CD4-positive, alpha-beta memory T cell (primary cell): ENCODE results near the gene SMIM5. TPM values are rescaled to one million over a fixed set of nuclear protein-coding genes. Genes with fewer than 3 reads are reported as not detected.

Experiments
- CTCF ChIA-PET: fragments of 350-600 bp; sonication (Branson Sonifier 250); formaldehyde crosslinking; loops from one replicate; lab custom pipeline; 2021; ENCODE audit warnings: inconsistent platforms; ENCODE audit not compliant: partially characterized antibody; lab: Charles Lee
- POLR2A ChIA-PET: fragments of 350-600 bp; sonication (Branson Sonifier 250); formaldehyde crosslinking; loops from one replicate; lab custom pipeline; 2021; ENCODE audit not compliant: partially characterized antibody; lab: Charles Lee
- DNase-seq, 5 donors: peaks; one replicate each; pipeline versions ENCODE4 v3.0.0 to v3.0.0-alpha.2; 2020 to 2022; ENCODE audit warnings: mixed read lengths in 1 of 5
- H3K27ac ChIP-seq: one replicate; pipeline ENCODE4 v1.7.0; 2013; ENCODE audit warnings: low read depth, low read length
- H3K27me3 ChIP-seq: 2 replicates; pipeline ENCODE4 v1.7.0; 2013; ENCODE audit warnings: mild to moderate bottlenecking, low read length, moderate library complexity; ENCODE audit not compliant: insufficient read depth
- H3K36me3 ChIP-seq: 2 replicates; pipeline ENCODE4 v1.7.0; 2013; ENCODE audit warnings: mild to moderate bottlenecking, low read length, moderate library complexity; ENCODE audit not compliant: insufficient read depth
- H3K4me1 ChIP-seq: 2 replicates; pipeline ENCODE4 v1.7.0; 2013; ENCODE audit warnings: mild to moderate bottlenecking, low read length, moderate library complexity; ENCODE audit not compliant: insufficient read depth
- H3K4me3 ChIP-seq, 2 donors: one replicate each; pipeline ENCODE4 v1.7.0; 2013; ENCODE audit warnings: low read length in 2 of 2, mild to moderate bottlenecking in 1 of 2
- H3K9me3 ChIP-seq, 2 donors: one replicate each; pipeline ENCODE4 v1.7.0; 2013; ENCODE audit warnings: low read length in 2 of 2, control low read depth in 1 of 2; ENCODE audit not compliant: control insufficient read depth in 1 of 2
- H3K27ac Mint-ChIP-seq, 7 donors: one replicate each; pipeline ENCODE4 v1.8.0; 2020 to 2021; ENCODE audit warnings: mixed read lengths in 7 of 7, mild to moderate bottlenecking in 6 of 7, inconsistent platforms in 3 of 7, moderate library complexity in 3 of 7
- H3K27me3 Mint-ChIP-seq, 2 donors: one replicate each; pipeline ENCODE4 v1.8.0; 2020 to 2021; ENCODE audit warnings: mixed read lengths in 2 of 2
- H3K36me3 Mint-ChIP-seq, 2 donors: one replicate each; pipeline ENCODE4 v1.8.0; 2020 to 2021; ENCODE audit warnings: mixed read lengths in 2 of 2, inconsistent platforms in 1 of 2, mild to moderate bottlenecking in 1 of 2
- H3K4me1 Mint-ChIP-seq, 4 donors: one replicate each; pipeline ENCODE4 v1.8.0; 2020 to 2021; ENCODE audit warnings: mixed read lengths in 4 of 4, mild to moderate bottlenecking in 1 of 4
- H3K4me3 Mint-ChIP-seq, 8 donors: one replicate each; pipeline ENCODE4 v1.8.0; 2020 to 2021; ENCODE audit warnings: mixed read lengths in 8 of 8, mild to moderate bottlenecking in 7 of 8, moderate library complexity in 6 of 8, inconsistent platforms in 3 of 8
- H3K9me3 Mint-ChIP-seq, 8 donors: one replicate each; pipeline ENCODE4 v1.8.0; 2020 to 2021; ENCODE audit warnings: mixed read lengths in 8 of 8, mild to moderate bottlenecking in 5 of 8, inconsistent platforms in 3 of 8, moderate library complexity in 1 of 8
- intact Hi-C: fragments of 100-400 bp; cut with micrococcal nuclease; formaldehyde crosslinking; loops from one replicate; pipeline ENCODE4 v1.15.1; 2023
- polyA plus RNA-seq, 2 donors: library from polyadenylated mRNA; unstranded; fragments of 300-500 nt; fragmentation: Illumina TruSeq; gene quantifications; one replicate each; pipeline ENCODE4 v1.2.3, GENCODE V29; 2021
- total RNA-seq, 2 experiments: library from RNA; stranded (reverse); gene quantifications; one replicate each; pipeline ENCODE4 v1.2.3, GENCODE V29; 2021

Gene SMIM5
- total and polyA plus RNA-seq, 4 experiments from 2014 or later: not detected

GRCh38 chr17:75673487-75673886 lies 40.3 kb downstream of the SMIM5 start:
- Histone ChIP-seq H3K4me1 (peaks cover 11% of the 10 kb centered on the region), H3K27ac (no peak overlapping the region), H3K9me3 (no peaks in the 10 kb centered on the region), H3K27me3 (no peaks in the 10 kb centered on the region), H3K36me3 (peaks cover 47% of the 10 kb centered on the region), H3K4me3 (no peak overlapping the region)
- intact Hi-C loops: no loop called here
- POLR2A ChIA-PET: interaction anchor here (1.0 to 1.7 kb wide), 2 partner anchors 74 to 76 kb away, joined by 3 to 4 read pairs; no protein-coding TSS in a partner anchor
- DNase-seq: no peak
- Mint-ChIP-seq H3K27ac (peak overlapping the region in 2 of 7 donors; percentile 20 to 32), H3K4me3 (peak overlapping the region in 1 of 8 donors; percentile 9), H3K4me1 (peaks cover 13 to 26% (median 18%) of the 10 kb centered on the region in 4 donors), H3K36me3 (peaks cover 27 to 57% of the 10 kb centered on the region in 2 donors), H3K9me3 (no peaks in the 10 kb centered on the region), H3K27me3 (no peaks in the 10 kb centered on the region)
- CTCF ChIA-PET: interaction anchor here (1.2 to 7.8 kb wide), 6 partner anchors 11 to 217 kb away, joined by 3 to 162 read pairs (median 14); partner anchors contain the start of gene TMEM94

GRCh38 chr17:75676461-75676860 lies 43.2 kb downstream of the SMIM5 start:
- DNase-seq: no peak
- H3K36me3 ChIP-seq: peaks cover 48% of the 10 kb centered on the region

GRCh38 chr17:75679706-75680211 lies 46.5 kb downstream of the SMIM5 start:
- no peak for DNase-seq
- Mint-ChIP-seq H3K4me3 (no peak overlapping the region), H3K36me3 (peaks cover 16 to 44% of the 10 kb centered on the region in 2 donors), H3K27ac (peak overlapping the region in 2 of 7 donors; percentile 9 to 23), H3K27me3 (no peaks in the 10 kb centered on the region), H3K4me1 (peaks cover 15 to 27% (median 20%) of the 10 kb centered on the region in 4 donors), H3K9me3 (no peaks in the 10 kb centered on the region)
- no peaks in the 10 kb centered on the region for H3K27me3 ChIP-seq
- ChIA-PET CTCF (interaction anchor here (1.8 to 3.1 kb wide), 2 partner anchors 45 to 68 kb away, joined by 3 to 10 read pairs; no protein-coding TSS in a partner anchor), POLR2A (interaction anchor here (0.7 to 1.4 kb wide), 2 partner anchors 11 to 13 kb away, joined by 3 read pairs; partner anchors contain the start of gene RECQL5)
- H3K27ac ChIP-seq: no peak overlapping the region
- H3K4me3 ChIP-seq: no peak overlapping the region
- peaks cover 32% of the 10 kb centered on the region for H3K36me3 ChIP-seq
- intact Hi-C loops: no loop called here
- peaks cover 5% of the 10 kb centered on the region for H3K4me1 ChIP-seq
- no peaks in the 10 kb centered on the region for H3K9me3 ChIP-seq

More at GRCh38 chr17:75676461-75676860, 43.2 kb downstream of the SMIM5 start:
- H3K27ac Mint-ChIP-seq: no peak overlapping the region
- no peak overlapping the region for H3K4me3 Mint-ChIP-seq
- no peaks in the 10 kb centered on the region for H3K9me3 ChIP-seq
- H3K9me3 Mint-ChIP-seq: no peaks in the 10 kb centered on the region
- H3K4me3 ChIP-seq: no peak overlapping the region
- CTCF ChIA-PET: interaction anchor here (1.5 to 7.8 kb wide), 4 partner anchors 10 to 72 kb away, joined by 4 to 162 read pairs (median 18); partner anchors contain the start of genes RECQL5 and SAP30BP
- peaks cover 7% of the 10 kb centered on the region for H3K4me1 ChIP-seq
- H3K27ac ChIP-seq: no peak overlapping the region
- no peaks in the 10 kb centered on the region for H3K27me3 ChIP-seq
- H3K27me3 Mint-ChIP-seq: no peaks in the 10 kb centered on the region
- H3K36me3 Mint-ChIP-seq: peaks cover 20 to 57% of the 10 kb centered on the region in 2 donors
- H3K4me1 Mint-ChIP-seq: peaks cover 7 to 13% (median 10%) of the 10 kb centered on the region in 4 donors
- POLR2A ChIA-PET: interaction anchor here (0.6 to 1.2 kb wide), 2 partner anchors 9 to 72 kb away, joined by 3 read pairs; no protein-coding TSS in a partner anchor
- intact Hi-C loops: no loop called here

- H3K36me3 Mint-ChIP-seq: peaks cover 19 to 48% of the 10 kb centered on the region in 2 donors
- no peaks in the 10 kb centered on the region for H3K27me3 Mint-ChIP-seq
- H3K4me1 Mint-ChIP-seq: peaks cover 17 to 30% (median 21%) of the 10 kb centered on the region in 4 donors
- H3K9me3 Mint-ChIP-seq: no peaks in the 10 kb centered on the region
- H3K4me3 Mint-ChIP-seq: no peak overlapping the region
- Histone ChIP-seq H3K4me1 (no peaks in the 10 kb centered on the region), H3K9me3 (no peaks in the 10 kb centered on the region), H3K27ac (no peak overlapping the region), H3K36me3 (peaks cover 36% of the 10 kb centered on the region), H3K4me3 (no peak overlapping the region), H3K27me3 (no peaks in the 10 kb centered on the region)
- POLR2A ChIA-PET: interaction anchor here (0.7 to 1.4 kb wide), 2 partner anchors 10 to 14 kb away, joined by 3 read pairs; partner anchors contain the start of gene RECQL5
- CTCF ChIA-PET: interaction anchor here (3.1 kb wide), 1 partner anchor 68 kb away, joined by 10 read pairs; no protein-coding TSS in a partner anchor
- H3K27ac Mint-ChIP-seq: peak overlapping the region in 2 of 7 donors; percentile 9 to 10
- DNase-seq: no peak
- intact Hi-C loops: no loop called here
Measured at GRCh38 chr17:75680431-75680830, 47.2 kb downstream of the SMIM5 start.

- peaks cover 19 to 38% (median 25%) of the 10 kb centered on the region in 4 donors for H3K4me1 Mint-ChIP-seq
- H3K27ac Mint-ChIP-seq: no peak overlapping the region
- H3K4me3 ChIP-seq: no peak overlapping the region
- ChIA-PET CTCF (interaction anchor here (0.9 to 3.3 kb wide), 2 partner anchors 48 to 67 kb away, joined by 9 to 20 read pairs; partner anchors contain the start of gene SMIM5), POLR2A (no interaction called here)
- H3K9me3 ChIP-seq: no peaks in the 10 kb centered on the region
- H3K36me3 Mint-ChIP-seq: peaks cover 23 to 51% of the 10 kb centered on the region in 2 donors
- H3K27me3 Mint-ChIP-seq: no peaks in the 10 kb centered on the region
- intact Hi-C loops: no loop called here
- H3K27me3 ChIP-seq: no peaks in the 10 kb centered on the region
- H3K4me3 Mint-ChIP-seq: no peak overlapping the region
- peaks cover 33% of the 10 kb centered on the region for H3K36me3 ChIP-seq
- H3K27ac ChIP-seq: no peak overlapping the region
- DNase-seq: no peak
- H3K4me1 ChIP-seq: no peaks in the 10 kb centered on the region
- no peaks in the 10 kb centered on the region for H3K9me3 Mint-ChIP-seq
Measured at GRCh38 chr17:75681289-75681688, 48.1 kb downstream of the SMIM5 start.

DNA sequence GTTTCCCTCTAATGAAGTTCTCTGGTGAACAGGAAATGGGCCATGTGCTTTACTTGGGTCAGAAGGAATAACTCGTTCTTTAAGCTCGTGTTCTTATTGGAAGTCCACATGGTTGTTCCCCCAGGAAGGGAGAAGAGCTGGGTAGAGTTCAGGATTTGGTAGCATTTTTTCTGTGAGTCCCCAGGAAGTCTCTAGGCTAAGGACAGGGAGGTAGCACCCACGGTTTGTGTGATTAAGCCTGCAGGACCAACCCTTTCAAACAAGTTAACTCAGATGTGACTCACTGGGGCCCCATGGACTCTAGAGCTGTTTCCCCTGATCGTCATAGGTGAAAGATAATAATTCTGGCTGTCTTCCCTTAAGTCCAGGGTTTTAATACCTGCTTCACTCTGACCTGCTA lies 50.3 kb downstream of the SMIM5 start:
- H3K4me1 Mint-ChIP-seq: peaks cover 24 to 55% (median 34%) of the 10 kb centered on the region in 4 donors
- Histone ChIP-seq H3K36me3 (peaks cover 27% of the 10 kb centered on the region), H3K27ac (no peak overlapping the region), H3K27me3 (no peaks in the 10 kb centered on the region), H3K4me3 (no peak overlapping the region), H3K9me3 (no peaks in the 10 kb centered on the region), H3K4me1 (peaks cover 8% of the 10 kb centered on the region)
- CTCF ChIA-PET: interaction anchor here (0.6 to 3.3 kb wide), 5 partner anchors 9 to 66 kb away, joined by 3 to 20 read pairs (median 4); partner anchors contain the start of gene SMIM5
- peaks cover 18 to 54% of the 10 kb centered on the region in 2 donors for H3K36me3 Mint-ChIP-seq
- intact Hi-C loops: no loop called here
- no peaks in the 10 kb centered on the region for H3K9me3 Mint-ChIP-seq
- no peaks in the 10 kb centered on the region for H3K27me3 Mint-ChIP-seq
- POLR2A ChIA-PET: interaction anchor here (1.0 kb wide), 1 partner anchor 17 kb away, joined by 3 read pairs; the partner anchor contains the start of genes RECQL5 and SAP30BP
- H3K4me3 Mint-ChIP-seq: no peak overlapping the region
- H3K27ac Mint-ChIP-seq: peak overlapping the region in 1 of 7 donors; percentile 25
- no peak for DNase-seq

GRCh38 chr17:75684249-75684648 lies 51.0 kb downstream of the SMIM5 start:
- Histone ChIP-seq H3K27ac (no peak overlapping the region), H3K27me3 (no peaks in the 10 kb centered on the region), H3K36me3 (peaks cover 26% of the 10 kb centered on the region), H3K4me1 (peaks cover 15% of the 10 kb centered on the region), H3K9me3 (no peaks in the 10 kb centered on the region), H3K4me3 (no peak overlapping the region)
- Mint-ChIP-seq H3K36me3 (peaks cover 16 to 50% of the 10 kb centered on the region in 2 donors), H3K27ac (no peak overlapping the region), H3K4me1 (peaks cover 28 to 62% (median 39%) of the 10 kb centered on the region in 4 donors), H3K9me3 (no peaks in the 10 kb centered on the region), H3K4me3 (no peak overlapping the region), H3K27me3 (no peaks in the 10 kb centered on the region)
- intact Hi-C loops: no loop called here
- no peak for DNase-seq
- POLR2A ChIA-PET: interaction anchor here (1.0 kb wide), 1 partner anchor 18 kb away, joined by 3 read pairs; the partner anchor contains the start of genes RECQL5 and SAP30BP
- CTCF ChIA-PET: interaction anchor here (0.6 to 3.3 kb wide), 3 partner anchors 10 to 63 kb away, joined by 3 to 20 read pairs (median 12); partner anchors contain the start of gene SMIM5
